HG03558 (cell line): ENCODE data around the gene THSD7B.
"Not testable (repeated sequence)": the region's sequence is repeated elsewhere in the genome, so short reads cannot be mapped to it uniquely, and the experiment has no call there.

Experiments
- ATAC-seq: cut with Tn5 transposase; IDR thresholded peaks from one replicate; pipeline ENCODE4 v1.9.1; 2021; ENCODE audit warnings: moderate number of reproducible peaks; ENCODE audit not compliant: unreplicated experiment; ENCODE audit errors: extremely low read depth

THSD7B gene

GRCh38 chr2:136929531-136929930 lies 164.2 kb downstream of the THSD7B start:
- no peak for ATAC-seq

GRCh38 chr2:136932700-136933099 lies 167.4 kb downstream of the THSD7B start:
- ATAC-seq = no peak

GRCh38 chr2:136935119-136935518 lies 169.8 kb downstream of the THSD7B start:
- ATAC-seq = no peak

- ATAC-seq = no peak
Observed at GRCh38 chr2:136956050-136956449, 190.7 kb downstream of the THSD7B start.

- ATAC-seq = no peak
Observed at GRCh38 chr2:136957044-136957443, 191.7 kb downstream of the THSD7B start.

- no peak for ATAC-seq
Observed at GRCh38 chr2:136962105-136962725, 196.9 kb downstream of the THSD7B start.

GRCh38 chr2:136966485-136966884 lies 201.1 kb downstream of the THSD7B start:
- no peak for ATAC-seq

- ATAC-seq = no peak
Observed at GRCh38 chr2:136980303-136980702, 215.0 kb downstream of the THSD7B start.

- ATAC-seq = not testable (repeated sequence)
Observed at GRCh38 chr2:136981689-136982088, 216.3 kb downstream of the THSD7B start.

GRCh38 chr2:136985044-136985443 lies 219.7 kb downstream of the THSD7B start:
- ATAC-seq = no peak

- ATAC-seq = no peak
Observed at GRCh38 chr2:136986605-136987221, 221.4 kb downstream of the THSD7B start.

- no peak for ATAC-seq
Observed at GRCh38 chr2:136990316-136990715, 225.0 kb downstream of the THSD7B start.

GRCh38 chr2:136994793-136995192 lies 229.4 kb downstream of the THSD7B start:
- ATAC-seq = no peak

- no peak for ATAC-seq
Observed at GRCh38 chr2:136997557-136997956, 232.2 kb downstream of the THSD7B start.

- ATAC-seq = no peak
Observed at GRCh38 chr2:137000811-137001210, 235.5 kb downstream of the THSD7B start.

GRCh38 chr2:137002896-137003295 lies 237.6 kb downstream of the THSD7B start:
- ATAC-seq = no peak

- ATAC-seq = no peak
Observed at GRCh38 chr2:137005210-137005609, 239.9 kb downstream of the THSD7B start.

- ATAC-seq = no peak
Observed at GRCh38 chr2:137007938-137008337, 242.6 kb downstream of the THSD7B start.

- no peak for ATAC-seq
Observed at GRCh38 chr2:137009953-137010352, 244.6 kb downstream of the THSD7B start.

- no peak for ATAC-seq
Observed at GRCh38 chr2:137020452-137021196, 255.3 kb downstream of the THSD7B start.

- no peak for ATAC-seq
Observed at GRCh38 chr2:137021763-137022162, 256.4 kb downstream of the THSD7B start.
